ENCODE data around the gene KIRREL3.

The KIRREL3 gene

GRCh38 chr11:126430581-126431335, 569.8 kb downstream of the KIRREL3 start:
- no peak for DNase-seq (ENCODE audit: low read depth in 1 of 2, low spot score in 1 of 2)

GRCh38 chr11:126426820-126427749, 573.5 kb downstream of the KIRREL3 start:
- no peak for DNase-seq (ENCODE audit: low read depth in 1 of 2, low spot score in 1 of 2)

GRCh38 chr11:126426106-126426505, 574.5 kb downstream of the KIRREL3 start:
- no peak for DNase-seq (ENCODE audit: low read depth in 1 of 2, low spot score in 1 of 2)

- DNase-seq (ENCODE audit: low read depth in 1 of 2, low spot score in 1 of 2): no peak
These were observed 576.0 kb downstream of the KIRREL3 start for GRCh38 chr11:126424471-126425039.

- DNase-seq (ENCODE audit: low read depth in 1 of 2, low spot score in 1 of 2): no peak
These were observed 576.8 kb downstream of the KIRREL3 start for GRCh38 chr11:126423743-126424142.

GRCh38 chr11:126423154-126423553, 577.4 kb downstream of the KIRREL3 start:
- DNase-seq (ENCODE audit: low read depth in 1 of 2, low spot score in 1 of 2): no peak

GRCh38 chr11:126422446-126422845, 578.1 kb downstream of the KIRREL3 start:
- DNase-seq (ENCODE audit: low read depth in 1 of 2, low spot score in 1 of 2): no peak

- no peak for DNase-seq (ENCODE audit: low read depth in 1 of 2, low spot score in 1 of 2)
These were observed 579.3 kb downstream of the KIRREL3 start for GRCh38 chr11:126421271-126421671.

GRCh38 chr11:126420698-126421256, 579.8 kb downstream of the KIRREL3 start:
- DNase-seq (ENCODE audit: low read depth in 1 of 2, low spot score in 1 of 2): no peak

GRCh38 chr11:126419801-126420697, 580.5 kb downstream of the KIRREL3 start:
- DNase-seq (ENCODE audit: low read depth in 1 of 2, low spot score in 1 of 2): no peak

GRCh38 chr11:126418887-126419286, 581.7 kb downstream of the KIRREL3 start:
- no peak for DNase-seq (ENCODE audit: low read depth in 1 of 2, low spot score in 1 of 2)

- no peak for DNase-seq (ENCODE audit: low read depth in 1 of 2, low spot score in 1 of 2)
These were observed 583.3 kb downstream of the KIRREL3 start for GRCh38 chr11:126417091-126417862.

- DNase-seq (ENCODE audit: low read depth in 1 of 2, low spot score in 1 of 2): peak; percentile 41 to 63
These were observed 584.0 kb downstream of the KIRREL3 start for GRCh38 chr11:126416542-126417090.

- DNase-seq (ENCODE audit: low read depth in 1 of 2, low spot score in 1 of 2): no peak
These were observed 584.7 kb downstream of the KIRREL3 start for GRCh38 chr11:126415669-126416420.

- DNase-seq (ENCODE audit: low read depth in 1 of 2, low spot score in 1 of 2): no peak
These were observed 585.4 kb downstream of the KIRREL3 start for GRCh38 chr11:126415128-126415527.

GRCh38 chr11:126414615-126415014, 586.0 kb downstream of the KIRREL3 start:
- no peak for DNase-seq (ENCODE audit: low read depth in 1 of 2, low spot score in 1 of 2)

GRCh38 chr11:126413843-126414405, 586.6 kb downstream of the KIRREL3 start:
- no peak for DNase-seq (ENCODE audit: low read depth in 1 of 2, low spot score in 1 of 2)

GRCh38 chr11:126413426-126413825, 587.1 kb downstream of the KIRREL3 start:
- DNase-seq (ENCODE audit: low read depth in 1 of 2, low spot score in 1 of 2): no peak
